Measurements from ENCODE around the gene OR4C45.

DNA sequence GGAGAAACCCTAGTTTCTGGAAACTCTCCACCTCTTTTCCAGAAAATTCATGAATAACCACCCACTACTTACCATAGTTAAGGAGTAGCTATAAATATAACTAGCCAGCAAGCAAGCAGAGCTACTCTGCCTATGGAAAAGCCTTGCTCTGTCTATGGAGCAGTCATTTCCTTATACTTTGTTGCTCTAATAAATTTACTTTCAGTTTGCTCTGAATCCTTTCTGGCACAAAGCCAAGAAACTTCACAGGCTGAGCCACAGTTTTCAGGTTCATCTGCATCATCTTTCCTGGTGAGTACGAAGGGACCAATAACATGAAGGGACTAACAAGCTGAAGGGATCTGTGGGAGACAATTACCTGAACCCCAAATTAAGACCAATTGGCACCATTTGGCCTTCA, 4.6 kb downstream of the OR4C45 start:
- TF ChIP-seq, protein P1, sequence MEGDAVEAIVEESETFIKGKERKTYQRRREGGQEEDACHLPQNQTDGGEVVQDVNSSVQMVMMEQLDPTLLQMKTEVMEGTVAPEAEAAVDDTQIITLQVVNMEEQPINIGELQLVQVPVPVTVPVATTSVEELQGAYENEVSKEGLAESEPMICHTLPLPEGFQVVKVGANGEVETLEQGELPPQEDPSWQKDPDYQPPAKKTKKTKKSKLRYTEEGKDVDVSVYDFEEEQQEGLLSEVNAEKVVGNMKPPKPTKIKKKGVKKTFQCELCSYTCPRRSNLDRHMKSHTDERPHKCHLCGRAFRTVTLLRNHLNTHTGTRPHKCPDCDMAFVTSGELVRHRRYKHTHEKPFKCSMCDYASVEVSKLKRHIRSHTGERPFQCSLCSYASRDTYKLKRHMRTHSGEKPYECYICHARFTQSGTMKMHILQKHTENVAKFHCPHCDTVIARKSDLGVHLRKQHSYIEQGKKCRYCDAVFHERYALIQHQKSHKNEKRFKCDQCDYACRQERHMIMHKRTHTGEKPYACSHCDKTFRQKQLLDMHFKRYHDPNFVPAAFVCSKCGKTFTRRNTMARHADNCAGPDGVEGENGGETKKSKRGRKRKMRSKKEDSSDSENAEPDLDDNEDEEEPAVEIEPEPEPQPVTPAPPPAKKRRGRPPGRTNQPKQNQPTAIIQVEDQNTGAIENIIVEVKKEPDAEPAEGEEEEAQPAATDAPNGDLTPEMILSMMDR (IDR thresholded peaks at IDR 0.05): no peak
- no peak for TF ChIP-seq ZFX (IDR thresholded peaks at IDR 0.05; ENCODE audit: borderline replicate concordance)

Measured in 22Rv1 (cell line).